Mononuclear cell (primary cell): ENCODE data around the gene NEO1. TPM values are rescaled to one million over a fixed set of nuclear protein-coding genes. Genes with fewer than 3 reads are reported as not detected.
"Not testable (repeated sequence)": the region's sequence is repeated elsewhere in the genome, so short reads cannot be mapped to it uniquely, and the experiment has no call there.

Experiments
- H3K27me3 ChIP-seq: 2 replicates; pipeline ENCODE4 v1.6.0; 2011; ENCODE audit warnings: low read length, control low read depth; ENCODE audit not compliant: insufficient read depth
- H3K4me1 ChIP-seq: 2 replicates; pipeline ENCODE4 v1.5.1; 2011; ENCODE audit warnings: mild to moderate bottlenecking, low read length, control low read depth; ENCODE audit not compliant: insufficient read depth
- H3K4me3 ChIP-seq: 2 replicates; pipeline ENCODE4 v1.5.1; 2011; ENCODE audit warnings: mild to moderate bottlenecking, low read length, moderate library complexity
- H3K9me3 ChIP-seq: 2 replicates; pipeline ENCODE4 v1.5.1; 2011; ENCODE audit warnings: low read depth, mild to moderate bottlenecking, control low read depth, low read length
- total RNA-seq: library from RNA; depleted of rRNA; stranded (reverse); fragments of >200 nt; gene quantifications from one replicate; pipeline ENCODE4 v1.2.3, GENCODE V29; 2012

Gene NEO1
- total RNA-seq, 1 donor: 9.6 TPM

- H3K4me3 ChIP-seq, H3K9me3 ChIP-seq, H3K4me1 ChIP-seq, H3K27me3 ChIP-seq: not testable (repeated sequence)
These were observed 169.2 kb downstream of the NEO1 start for GRCh38 chr15:73221450-73221849.

GRCh38 chr15:73225358-73226015 is 173.2 kb downstream of the NEO1 start:
- H3K9me3 ChIP-seq: no peaks in the 10 kb centered on the region
- H3K4me3 ChIP-seq: no peak overlapping the region
- H3K27me3 ChIP-seq: no peaks in the 10 kb centered on the region
- H3K4me1 ChIP-seq: no peaks in the 10 kb centered on the region

- Histone ChIP-seq H3K4me1 (no peaks in the 10 kb centered on the region), H3K4me3 (no peak overlapping the region), H3K27me3 (no peaks in the 10 kb centered on the region), H3K9me3 (no peaks in the 10 kb centered on the region)
These were observed 174.0 kb downstream of the NEO1 start for GRCh38 chr15:73226093-73226814.

- H3K27me3 ChIP-seq: no peaks in the 10 kb centered on the region
- H3K4me3 ChIP-seq: no peak overlapping the region
- H3K9me3 ChIP-seq: no peaks in the 10 kb centered on the region
- no peaks in the 10 kb centered on the region for H3K4me1 ChIP-seq
These were observed 175.3 kb downstream of the NEO1 start for GRCh38 chr15:73227433-73228056.

- Histone ChIP-seq H3K4me1 (no peaks in the 10 kb centered on the region), H3K4me3 (no peak overlapping the region), H3K9me3 (no peaks in the 10 kb centered on the region), H3K27me3 (no peaks in the 10 kb centered on the region)
These were observed 175.9 kb downstream of the NEO1 start for GRCh38 chr15:73228128-73228646.

- no peaks in the 10 kb centered on the region for H3K9me3 ChIP-seq
- H3K4me3 ChIP-seq: no peak overlapping the region
These were observed 179.6 kb downstream of the NEO1 start for GRCh38 chr15:73231661-73232419.

GRCh38 chr15:73232776-73233175 is 180.5 kb downstream of the NEO1 start:
- Histone ChIP-seq H3K4me3 (no peak overlapping the region), H3K27me3 (no peaks in the 10 kb centered on the region), H3K4me1 (no peaks in the 10 kb centered on the region), H3K9me3 (no peaks in the 10 kb centered on the region)

More at GRCh38 chr15:73231661-73232419, 179.6 kb downstream of the NEO1 start:
- Histone ChIP-seq H3K27me3 (no peaks in the 10 kb centered on the region), H3K4me1 (no peaks in the 10 kb centered on the region)

- no peaks in the 10 kb centered on the region for H3K4me1 ChIP-seq
- H3K9me3 ChIP-seq: no peaks in the 10 kb centered on the region
- H3K27me3 ChIP-seq: no peaks in the 10 kb centered on the region
- H3K4me3 ChIP-seq: no peak overlapping the region
These were observed 181.4 kb downstream of the NEO1 start for GRCh38 chr15:73233623-73234022.

GRCh38 chr15:73237910-73238309 is 185.6 kb downstream of the NEO1 start:
- Histone ChIP-seq H3K4me3 (no peak overlapping the region), H3K27me3 (no peaks in the 10 kb centered on the region), H3K4me1 (no peaks in the 10 kb centered on the region), H3K9me3 (no peaks in the 10 kb centered on the region)

- Histone ChIP-seq H3K9me3 (no peaks in the 10 kb centered on the region), H3K4me1 (no peaks in the 10 kb centered on the region), H3K27me3 (no peaks in the 10 kb centered on the region), H3K4me3 (no peak overlapping the region)
These were observed 187.4 kb downstream of the NEO1 start for GRCh38 chr15:73239564-73240215.

- H3K27me3 ChIP-seq: no peaks in the 10 kb centered on the region
- H3K4me3 ChIP-seq: no peak overlapping the region
- no peaks in the 10 kb centered on the region for H3K9me3 ChIP-seq
- no peaks in the 10 kb centered on the region for H3K4me1 ChIP-seq
These were observed 188.7 kb downstream of the NEO1 start for GRCh38 chr15:73240866-73241499.

GRCh38 chr15:73244333-73244732 is 192.1 kb downstream of the NEO1 start:
- Histone ChIP-seq H3K27me3 (no peaks in the 10 kb centered on the region), H3K4me3 (no peak overlapping the region), H3K9me3 (no peaks in the 10 kb centered on the region), H3K4me1 (no peaks in the 10 kb centered on the region)

- Histone ChIP-seq H3K4me1 (no peaks in the 10 kb centered on the region), H3K4me3 (no peak overlapping the region), H3K9me3 (no peaks in the 10 kb centered on the region)
These were observed 194.2 kb downstream of the NEO1 start for GRCh38 chr15:73246439-73246838.

GRCh38 chr15:73246898-73247297 is 194.6 kb downstream of the NEO1 start:
- H3K4me1 ChIP-seq: no peaks in the 10 kb centered on the region
- H3K4me3 ChIP-seq: no peak overlapping the region
- H3K27me3 ChIP-seq: no peaks in the 10 kb centered on the region
- no peaks in the 10 kb centered on the region for H3K9me3 ChIP-seq

More at GRCh38 chr15:73246439-73246838, 194.2 kb downstream of the NEO1 start:
- H3K27me3 ChIP-seq: no peaks in the 10 kb centered on the region
